RWPE2 (cell line): ENCODE data around the gene TRAF3IP1.

ENCODE experiments used
- ATAC-seq: fragments of 200-7000 bp; cut with Tn5 transposase; 3 replicates; pipeline ENCODE4 v1.9.1; 2021; ENCODE audit warnings: low read depth
- DNase-seq: peaks from one replicate; pipeline ENCODE4 v3.0.0-alpha.2; 2020; ENCODE audit warnings: low spot score
- H3K27ac ChIP-seq: fragments of 450-650 bp; 2 replicates; pipeline ENCODE4 v1.5.1; 2017; ENCODE audit warnings: mild to moderate bottlenecking; ENCODE audit not compliant: poor library complexity, severe bottlenecking
- H3K27me3 ChIP-seq: fragments of 250-450 bp; sonication (Bioruptor Pico); 2 replicates; pipeline ENCODE4 v1.5.1; 2021; ENCODE audit warnings: mild to moderate bottlenecking, moderate library complexity; ENCODE audit not compliant: insufficient read depth, poor library complexity, severe bottlenecking
- H3K36me3 ChIP-seq: fragments of 250-450 bp; sonication (Bioruptor Pico); 2 replicates; pipeline ENCODE4 v1.5.1; 2020; ENCODE audit warnings: low read depth, mild to moderate bottlenecking, moderate library complexity
- H3K4me1 ChIP-seq: fragments of 250-450 bp; sonication (Bioruptor Pico); 2 replicates; pipeline ENCODE4 v1.5.1; 2021; ENCODE audit warnings: mild to moderate bottlenecking, moderate library complexity; ENCODE audit not compliant: insufficient read depth, poor library complexity, severe bottlenecking
- H3K4me3 ChIP-seq: fragments of 250-450 bp; sonication (Bioruptor Pico); 2 replicates; pipeline ENCODE4 v1.5.1; 2021; ENCODE audit warnings: mild to moderate bottlenecking, moderate library complexity; ENCODE audit not compliant: severe bottlenecking
- H3K9me3 ChIP-seq: fragments of 250-450 bp; sonication (Bioruptor Pico); 2 replicates; pipeline ENCODE4 v1.5.1; 2021; ENCODE audit warnings: mild to moderate bottlenecking, moderate library complexity; ENCODE audit not compliant: severe bottlenecking
- CTCF ChIP-seq: fragments of 450-650 bp; IDR thresholded peaks from one replicate; pipeline ENCODE4 v1.5.1; 2017; ENCODE audit warnings: mild to moderate bottlenecking, moderate library complexity; ENCODE audit not compliant: poor library complexity, severe bottlenecking

The TRAF3IP1 gene

GRCh38 chr2:238280083-238280825, 40.1 kb upstream of the TRAF3IP1 start:
- no peak overlapping the region for H3K27ac ChIP-seq
- no peaks in the 10 kb centered on the region for H3K27me3 ChIP-seq
- peaks cover 3% of the 10 kb centered on the region for H3K4me1 ChIP-seq
- no peak for TF ChIP-seq CTCF
- H3K36me3 ChIP-seq: peaks cover 14% of the 10 kb centered on the region
- ATAC-seq (no peak), DNase-seq (no peak)
- no peak overlapping the region for H3K4me3 ChIP-seq
- H3K9me3 ChIP-seq: no peaks in the 10 kb centered on the region

GRCh38 chr2:238281826-238282480, 38.4 kb upstream of the TRAF3IP1 start:
- Histone ChIP-seq H3K4me3 (no peak overlapping the region), H3K27me3 (no peaks in the 10 kb centered on the region), H3K9me3 (no peaks in the 10 kb centered on the region), H3K27ac (no peak overlapping the region), H3K4me1 (peaks cover 20% of the 10 kb centered on the region), H3K36me3 (peaks cover under 1% of the 10 kb centered on the region; the same call in 1 of the 2 replicates)
- no peak for TF ChIP-seq CTCF
- no peak for DNase-seq
- no peak for ATAC-seq

- Histone ChIP-seq H3K27ac (no peak overlapping the region), H3K4me1 (peaks cover 25% of the 10 kb centered on the region), H3K27me3 (no peaks in the 10 kb centered on the region), H3K36me3 (no peaks in the 10 kb centered on the region), H3K4me3 (no peak overlapping the region), H3K9me3 (no peaks in the 10 kb centered on the region)
- ATAC-seq: no peak
- TF ChIP-seq CTCF: no peak
- DNase-seq: peak; percentile 28
Measured at GRCh38 chr2:238282861-238283738, 37.2 kb upstream of the TRAF3IP1 start.

- Histone ChIP-seq H3K9me3 (no peaks in the 10 kb centered on the region), H3K36me3 (no peaks in the 10 kb centered on the region), H3K4me1 (peaks cover 33% of the 10 kb centered on the region), H3K27ac (peak overlapping the region; percentile 85), H3K4me3 (no peak overlapping the region), H3K27me3 (no peaks in the 10 kb centered on the region)
- ATAC-seq (no peak), DNase-seq (no peak)
- TF ChIP-seq CTCF: no peak
Measured at GRCh38 chr2:238284802-238285515, 35.4 kb upstream of the TRAF3IP1 start.
